HG02973 (cell line): Measurements from ENCODE around the gene HIC2.
"Not testable (repeated sequence)": the region's sequence is repeated elsewhere in the genome, so short reads cannot be mapped to it uniquely, and the experiment has no call there.

Source experiments
- ATAC-seq: cut with Tn5 transposase; IDR thresholded peaks from one replicate; pipeline ENCODE4 v1.9.1; 2021; ENCODE audit warnings: moderate library complexity; ENCODE audit not compliant: unreplicated experiment

HIC2 gene

GRCh38 chr22:21449531-21450319 lies 32.6 kb downstream of the HIC2 start:
- ATAC-seq = no peak

- no peak for ATAC-seq
These were observed 33.2 kb downstream of the HIC2 start for GRCh38 chr22:21450320-21450831.

GRCh38 chr22:21450858-21451353 lies 33.7 kb downstream of the HIC2 start:
- no peak for ATAC-seq

GRCh38 chr22:21451545-21452520 lies 34.7 kb downstream of the HIC2 start:
- ATAC-seq = no peak

GRCh38 chr22:21452666-21453065 lies 35.5 kb downstream of the HIC2 start:
- ATAC-seq = not testable (repeated sequence)

- ATAC-seq = not testable (repeated sequence)
These were observed 37.8 kb downstream of the HIC2 start for GRCh38 chr22:21454998-21455333.

- no peak for ATAC-seq
These were observed 38.3 kb downstream of the HIC2 start for GRCh38 chr22:21455334-21456089.

- no peak for ATAC-seq
These were observed 40.0 kb downstream of the HIC2 start for GRCh38 chr22:21457023-21457787.

GRCh38 chr22:21462672-21463071 lies 45.5 kb downstream of the HIC2 start:
- ATAC-seq = not testable (repeated sequence)

- peak; percentile 21 for ATAC-seq
These were observed 50.4 kb downstream of the HIC2 start, which contains the start of gene TMEM191C for GRCh38 chr22:21467337-21468193. Gene TMEM191C (plus strand): TSS chr22:21467387. CDS start chr22:21467460, 73 bp downstream.

- ATAC-seq = peak; percentile 76
These were observed 51.3 kb downstream of the HIC2 start for GRCh38 chr22:21468194-21469096.

- ATAC-seq = not testable (repeated sequence)
These were observed 52.2 kb downstream of the HIC2 start for GRCh38 chr22:21469097-21469994.

- ATAC-seq = not testable (repeated sequence)
These were observed 55.8 kb downstream of the HIC2 start for GRCh38 chr22:21472984-21473383.

- not testable (repeated sequence) for ATAC-seq
These were observed 56.5 kb downstream of the HIC2 start for GRCh38 chr22:21473664-21474063.

GRCh38 chr22:21484039-21484438 lies 66.9 kb downstream of the HIC2 start:
- ATAC-seq = not testable (repeated sequence)

- not testable (repeated sequence) for ATAC-seq
These were observed 70.6 kb downstream of the HIC2 start for GRCh38 chr22:21487723-21488122.
